Measurements from ENCODE around the gene DCAF16. TPM values are rescaled to one million over a fixed set of nuclear protein-coding genes. Genes with fewer than 3 reads are reported as not detected.

DCAF16 gene
- polyA plus RNA-seq, 1 donor = 45.2 TPM

- H3K9me3 ChIP-seq (ENCODE audit: control insufficient read depth, low read depth, low read length) = no peaks in the 10 kb centered on the region
- H3K4me3 ChIP-seq (ENCODE audit: low read length) = no peak overlapping the region
- H3K4me1 ChIP-seq (ENCODE audit: control insufficient read depth, insufficient read depth, low read length) = no peaks in the 10 kb centered on the region
- 100% methylated on average over 1 of the region's 12 CpGs for WGBS (ENCODE audit: insufficient coverage, low lambda C conversion rate)
- H3K27me3 ChIP-seq (ENCODE audit: control insufficient read depth, insufficient read depth, low read length) = no peaks in the 10 kb centered on the region
- peaks cover 2% of the 10 kb centered on the region for H3K36me3 ChIP-seq (ENCODE audit: control insufficient read depth, insufficient read depth, low read length)
- H3K27ac ChIP-seq (ENCODE audit: low read length) = no peak overlapping the region
- no peak for DNase-seq
Observed at GRCh38 chr4:17816142-17816541, 5.6 kb upstream of the DCAF16 start.

- no peaks in the 10 kb centered on the region for H3K9me3 ChIP-seq (ENCODE audit: control insufficient read depth, low read depth, low read length)
- H3K36me3 ChIP-seq (ENCODE audit: control insufficient read depth, insufficient read depth, low read length) = peaks cover 2% of the 10 kb centered on the region
- H3K27ac ChIP-seq (ENCODE audit: low read length) = no peak overlapping the region
- no peaks in the 10 kb centered on the region for H3K27me3 ChIP-seq (ENCODE audit: control insufficient read depth, insufficient read depth, low read length)
- H3K4me1 ChIP-seq (ENCODE audit: control insufficient read depth, insufficient read depth, low read length) = peaks cover under 1% of the 10 kb centered on the region
- no peak overlapping the region for H3K4me3 ChIP-seq (ENCODE audit: low read length)
- no peak for DNase-seq
- WGBS (ENCODE audit: insufficient coverage, low lambda C conversion rate) = no CpG with 5 or more reads among the region's 3 CpGs
Observed at GRCh38 chr4:17814140-17814539, 3.6 kb upstream of the DCAF16 start.

- DNase-seq = no peak
- H3K27me3 ChIP-seq (ENCODE audit: control insufficient read depth, insufficient read depth, low read length) = no peaks in the 10 kb centered on the region
- no peaks in the 10 kb centered on the region for H3K9me3 ChIP-seq (ENCODE audit: control insufficient read depth, low read depth, low read length)
- WGBS (ENCODE audit: insufficient coverage, low lambda C conversion rate) = no CpG with 5 or more reads among the region's 3 CpGs
- H3K4me3 ChIP-seq (ENCODE audit: low read length) = no peak overlapping the region
- peaks cover 11% of the 10 kb centered on the region for H3K4me1 ChIP-seq (ENCODE audit: control insufficient read depth, insufficient read depth, low read length)
- peaks cover 4% of the 10 kb centered on the region for H3K36me3 ChIP-seq (ENCODE audit: control insufficient read depth, insufficient read depth, low read length)
- no peak overlapping the region for H3K27ac ChIP-seq (ENCODE audit: low read length)
Observed at GRCh38 chr4:17812801-17813200, 2.2 kb upstream of the DCAF16 start.

GRCh38 chr4:17812125-17812524, 1.6 kb upstream of the DCAF16 start:
- Histone ChIP-seq H3K4me3 (ENCODE audit: low read length) (peak overlapping the region; percentile 64), H3K9me3 (ENCODE audit: control insufficient read depth, low read depth, low read length) (no peaks in the 10 kb centered on the region), H3K27ac (ENCODE audit: low read length) (no peak overlapping the region), H3K27me3 (ENCODE audit: control insufficient read depth, insufficient read depth, low read length) (no peaks in the 10 kb centered on the region), H3K36me3 (ENCODE audit: control insufficient read depth, insufficient read depth, low read length) (peaks cover 4% of the 10 kb centered on the region), H3K4me1 (ENCODE audit: control insufficient read depth, insufficient read depth, low read length) (peaks cover 13% of the 10 kb centered on the region)
- 14% methylated on average over 1 of the region's 3 CpGs for WGBS (ENCODE audit: insufficient coverage, low lambda C conversion rate)
- no peak for DNase-seq

GRCh38 chr4:17811078-17811603, 584 bp upstream of the DCAF16 start:
- Histone ChIP-seq H3K4me3 (ENCODE audit: low read length) (peak overlapping the region; percentile 64), H3K27ac (ENCODE audit: low read length) (peak overlapping the region; percentile 54), H3K36me3 (ENCODE audit: control insufficient read depth, insufficient read depth, low read length) (peaks cover 3% of the 10 kb centered on the region), H3K27me3 (ENCODE audit: control insufficient read depth, insufficient read depth, low read length) (no peaks in the 10 kb centered on the region), H3K9me3 (ENCODE audit: control insufficient read depth, low read depth, low read length) (no peaks in the 10 kb centered on the region), H3K4me1 (ENCODE audit: control insufficient read depth, insufficient read depth, low read length) (peaks cover 13% of the 10 kb centered on the region)
- no CpG with 5 or more reads among the region's 48 CpGs for whole genome bisulfite sequencing (ENCODE audit: insufficient coverage, low lambda C conversion rate)
- peak in 1 of 2 donors; percentile 8 for DNase-seq

- H3K27me3 ChIP-seq (ENCODE audit: control insufficient read depth, insufficient read depth, low read length) = no peaks in the 10 kb centered on the region
- H3K36me3 ChIP-seq (ENCODE audit: control insufficient read depth, insufficient read depth, low read length) = peaks cover 9% of the 10 kb centered on the region
- H3K27ac ChIP-seq (ENCODE audit: low read length) = peak overlapping the region; percentile 97
- DNase-seq = peak in 1 of 2 donors; percentile 38
- peak overlapping the region; percentile 86 for H3K4me3 ChIP-seq (ENCODE audit: low read length)
- H3K4me1 ChIP-seq (ENCODE audit: control insufficient read depth, insufficient read depth, low read length) = peaks cover 13% of the 10 kb centered on the region
- WGBS (ENCODE audit: insufficient coverage, low lambda C conversion rate) = 0% methylated on average over 1 of the region's 7 CpGs
- H3K9me3 ChIP-seq (ENCODE audit: control insufficient read depth, low read depth, low read length) = no peaks in the 10 kb centered on the region
Observed at GRCh38 chr4:17809667-17810066, 890 bp downstream of the DCAF16 start.

- DNase-seq = no peak
- 100% methylated on average over 1 of the region's 6 CpGs for WGBS (ENCODE audit: insufficient coverage, low lambda C conversion rate)
- Histone ChIP-seq H3K36me3 (ENCODE audit: control insufficient read depth, insufficient read depth, low read length) (peaks cover 30% of the 10 kb centered on the region), H3K9me3 (ENCODE audit: control insufficient read depth, low read depth, low read length) (no peaks in the 10 kb centered on the region), H3K27ac (ENCODE audit: low read length) (no peak overlapping the region), H3K4me3 (ENCODE audit: low read length) (no peak overlapping the region), H3K27me3 (ENCODE audit: control insufficient read depth, insufficient read depth, low read length) (no peaks in the 10 kb centered on the region), H3K4me1 (ENCODE audit: control insufficient read depth, insufficient read depth, low read length) (peaks cover 13% of the 10 kb centered on the region)
Observed at GRCh38 chr4:17807446-17807845, 3.1 kb downstream of the DCAF16 start.

- Histone ChIP-seq H3K9me3 (ENCODE audit: control insufficient read depth, low read depth, low read length) (no peaks in the 10 kb centered on the region), H3K36me3 (ENCODE audit: control insufficient read depth, insufficient read depth, low read length) (peaks cover 34% of the 10 kb centered on the region), H3K27ac (ENCODE audit: low read length) (no peak overlapping the region), H3K4me1 (ENCODE audit: control insufficient read depth, insufficient read depth, low read length) (peaks cover 13% of the 10 kb centered on the region), H3K27me3 (ENCODE audit: control insufficient read depth, insufficient read depth, low read length) (no peaks in the 10 kb centered on the region), H3K4me3 (ENCODE audit: low read length) (no peak overlapping the region)
- 43% methylated on average over 1 of the region's 3 CpGs for WGBS (ENCODE audit: insufficient coverage, low lambda C conversion rate)
- DNase-seq = no peak
Observed at GRCh38 chr4:17805580-17806155, 4.9 kb downstream of the DCAF16 start.

GRCh38 chr4:17797808-17798207, 12.7 kb downstream of the DCAF16 start:
- Histone ChIP-seq H3K4me3 (ENCODE audit: low read length) (no peak overlapping the region), H3K27me3 (ENCODE audit: control insufficient read depth, insufficient read depth, low read length) (no peaks in the 10 kb centered on the region), H3K4me1 (ENCODE audit: control insufficient read depth, insufficient read depth, low read length) (no peaks in the 10 kb centered on the region), H3K9me3 (ENCODE audit: control insufficient read depth, low read depth, low read length) (no peaks in the 10 kb centered on the region), H3K27ac (ENCODE audit: low read length) (no peak overlapping the region), H3K36me3 (ENCODE audit: control insufficient read depth, insufficient read depth, low read length) (peaks cover 22% of the 10 kb centered on the region)
- no CpG with 5 or more reads among the region's 1 CpG for WGBS (ENCODE audit: insufficient coverage, low lambda C conversion rate)
- DNase-seq = no peak

- no peaks in the 10 kb centered on the region for H3K4me1 ChIP-seq (ENCODE audit: control insufficient read depth, insufficient read depth, low read length)
- H3K27me3 ChIP-seq (ENCODE audit: control insufficient read depth, insufficient read depth, low read length) = no peaks in the 10 kb centered on the region
- DNase-seq = no peak
- peaks cover 6% of the 10 kb centered on the region for H3K9me3 ChIP-seq (ENCODE audit: control insufficient read depth, low read depth, low read length)
- 71% methylated on average over 1 of the region's 1 CpG for WGBS (ENCODE audit: insufficient coverage, low lambda C conversion rate)
- peaks cover 18% of the 10 kb centered on the region for H3K36me3 ChIP-seq (ENCODE audit: control insufficient read depth, insufficient read depth, low read length)
- no peak overlapping the region for H3K4me3 ChIP-seq (ENCODE audit: low read length)
- no peak overlapping the region for H3K27ac ChIP-seq (ENCODE audit: low read length)
Observed at GRCh38 chr4:17794730-17795129, 15.8 kb downstream of the DCAF16 start.

GRCh38 chr4:17788956-17789355, 21.6 kb downstream of the DCAF16 start:
- Histone ChIP-seq H3K4me3 (ENCODE audit: low read length) (no peak overlapping the region), H3K36me3 (ENCODE audit: control insufficient read depth, insufficient read depth, low read length) (peaks cover 6% of the 10 kb centered on the region), H3K27me3 (ENCODE audit: control insufficient read depth, insufficient read depth, low read length) (no peaks in the 10 kb centered on the region), H3K9me3 (ENCODE audit: control insufficient read depth, low read depth, low read length) (peaks cover 6% of the 10 kb centered on the region), H3K4me1 (ENCODE audit: control insufficient read depth, insufficient read depth, low read length) (no peaks in the 10 kb centered on the region), H3K27ac (ENCODE audit: low read length) (no peak overlapping the region)
- no peak for DNase-seq
